ENCODE data around the gene RNF31. TPM values are rescaled to one million over a fixed set of nuclear protein-coding genes. Genes with fewer than 3 reads are reported as not detected.
A peak's percentile ranks its signal among the peaks of the same experiment; 100 is the strongest.

The RNF31 gene
- polyA plus RNA-seq, 4 donors = 33.7 to 83.0 (median 48.9) TPM

DNA sequence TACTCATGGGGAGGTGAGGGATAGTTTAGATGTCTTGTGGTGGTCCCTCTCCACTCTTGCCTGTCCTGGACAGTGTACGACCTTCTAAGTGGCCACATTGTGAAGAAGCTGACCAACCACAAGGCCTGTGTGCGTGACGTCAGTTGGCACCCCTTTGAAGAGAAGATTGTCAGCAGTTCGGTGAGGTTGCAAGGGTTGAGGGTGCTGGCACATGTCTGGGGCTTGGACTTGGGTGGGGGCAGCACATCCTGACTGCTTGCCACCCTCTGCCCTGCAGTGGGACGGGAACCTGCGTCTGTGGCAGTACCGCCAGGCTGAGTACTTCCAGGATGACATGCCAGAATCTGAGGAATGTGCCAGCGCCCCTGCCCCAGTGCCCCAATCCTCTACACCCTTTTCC lies 24.4 kb upstream of the RNF31 start:
- Histone ChIP-seq H3K36me3 (ENCODE audit: control insufficient read depth in 3 of 3, insufficient read depth in 2 of 3, low read depth in 1 of 3, low read length in 3 of 3) (peaks cover 3 to 66% (median 18%) of the 10 kb centered on the region in 3 donors), H3K4me1 (ENCODE audit: control insufficient read depth in 3 of 3, insufficient read depth in 2 of 3, low read depth in 1 of 3, low read length in 2 of 3) (peaks cover 0 to under 1% (median 0%) of the 10 kb centered on the region in 3 donors), H3K4me3 (ENCODE audit: low read depth in 1 of 3, low read length in 3 of 3) (no peak overlapping the region), H3K27ac (ENCODE audit: low read depth in 1 of 3, low read length in 2 of 3) (no peak overlapping the region), H3K9me3 (ENCODE audit: control insufficient read depth in 2 of 2, insufficient read depth in 1 of 2, low read depth in 1 of 2, low read length in 1 of 2) (no peaks in the 10 kb centered on the region), H3K27me3 (ENCODE audit: control insufficient read depth in 3 of 3, insufficient read depth in 3 of 3, low read length in 3 of 3) (no peaks in the 10 kb centered on the region)
- no peak for DNase-seq
- FAIRE-seq = no peak
- whole genome bisulfite sequencing, 3 donors = 95% methylated on average over 8 of the region's 8 CpGs

DNA sequence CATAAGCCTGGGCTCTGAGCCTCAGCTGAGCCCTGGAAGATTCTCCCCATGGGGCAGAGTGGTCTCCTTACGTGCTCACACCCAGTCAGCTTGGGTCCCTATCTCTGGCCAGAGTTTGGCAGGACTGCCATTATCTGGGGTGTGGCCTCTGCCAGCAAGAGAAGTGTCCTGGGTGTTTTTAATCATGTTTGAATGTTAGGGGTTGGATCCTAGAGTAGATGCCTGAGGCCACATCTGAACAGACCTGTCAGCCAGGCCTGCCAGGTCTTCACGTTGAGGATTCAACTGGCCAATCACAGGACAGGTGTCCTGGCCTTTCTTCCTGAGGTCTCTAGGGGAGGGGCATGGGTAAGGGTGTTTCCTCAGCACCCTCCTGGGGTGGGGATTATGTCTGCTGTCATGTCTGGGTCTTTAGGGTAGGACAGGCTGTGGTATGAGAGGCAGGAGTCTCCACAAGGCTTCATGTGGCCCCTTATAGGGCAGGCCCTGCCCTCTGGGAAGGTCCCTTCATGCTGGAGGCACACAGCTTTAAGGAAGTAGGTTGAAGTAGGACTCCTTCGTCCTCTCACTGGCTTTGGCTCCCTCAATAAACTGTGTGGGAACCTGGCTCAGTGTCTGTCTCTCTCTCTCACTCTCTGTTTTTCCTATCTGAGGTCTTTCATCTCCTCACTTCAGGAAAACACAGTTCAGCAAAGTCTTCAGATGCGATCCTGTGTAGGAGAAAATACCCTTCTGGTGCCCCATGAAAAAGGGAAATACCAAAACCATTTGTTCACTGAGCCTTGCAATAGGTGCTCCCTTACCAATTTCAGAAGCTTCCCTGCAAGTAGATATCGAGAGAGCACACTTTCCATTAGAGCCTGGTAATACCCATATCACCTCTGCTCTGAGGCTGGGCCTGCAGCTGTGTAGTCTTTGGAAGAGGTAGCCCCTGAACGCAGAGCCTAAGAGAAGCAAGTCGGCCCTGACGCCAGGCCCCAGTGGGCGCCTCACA lies 23.6 kb upstream of the RNF31 start:
- no peaks in the 10 kb centered on the region for H3K9me3 ChIP-seq (ENCODE audit: control insufficient read depth in 2 of 2, insufficient read depth in 1 of 2, low read depth in 1 of 2, low read length in 1 of 2)
- H3K27me3 ChIP-seq (ENCODE audit: control insufficient read depth in 3 of 3, insufficient read depth in 3 of 3, low read length in 3 of 3) = no peaks in the 10 kb centered on the region
- H3K36me3 ChIP-seq (ENCODE audit: control insufficient read depth in 3 of 3, insufficient read depth in 2 of 3, low read depth in 1 of 3, low read length in 3 of 3) = peaks cover 3 to 57% (median 15%) of the 10 kb centered on the region in 3 donors
- no peak overlapping the region for H3K4me3 ChIP-seq (ENCODE audit: low read depth in 1 of 3, low read length in 3 of 3)
- FAIRE-seq (no peak), DNase-seq (no peak)
- 85 to 87% (median 86%) methylated on average over 9 of the region's 9 CpGs for WGBS, 3 donors
- no peaks in the 10 kb centered on the region for H3K4me1 ChIP-seq (ENCODE audit: control insufficient read depth in 3 of 3, insufficient read depth in 2 of 3, low read depth in 1 of 3, low read length in 2 of 3)
- H3K27ac ChIP-seq (ENCODE audit: low read depth in 1 of 3, low read length in 2 of 3) = no peak overlapping the region

DNA sequence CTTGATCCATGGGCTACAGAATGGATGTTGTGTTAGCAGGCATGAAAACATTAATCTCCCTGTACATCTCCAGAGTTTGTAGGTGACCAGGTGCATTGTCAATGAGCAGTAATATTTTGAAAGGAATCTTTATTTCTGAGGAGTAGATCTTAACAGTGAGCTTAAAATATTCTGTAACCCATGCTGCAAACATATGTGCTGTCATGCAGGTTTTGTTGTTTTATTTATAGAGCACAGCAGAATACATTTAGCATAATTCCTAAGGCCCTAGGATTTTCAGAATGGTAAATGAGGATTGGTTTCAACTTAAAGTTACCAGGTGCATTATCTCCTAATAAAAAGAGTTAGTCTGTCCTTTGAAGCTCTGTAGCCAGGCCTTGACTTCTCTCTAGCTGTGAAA lies 20.4 kb upstream of the RNF31 start:
- H3K4me3 ChIP-seq (ENCODE audit: low read depth in 1 of 3, low read length in 3 of 3) = no peak overlapping the region
- DNase-seq (no peak), FAIRE-seq (no peak)
- H3K27me3 ChIP-seq (ENCODE audit: control insufficient read depth in 3 of 3, insufficient read depth in 3 of 3, low read length in 3 of 3) = no peaks in the 10 kb centered on the region
- H3K27ac ChIP-seq (ENCODE audit: low read depth in 1 of 3, low read length in 2 of 3) = no peak overlapping the region
- peaks cover 0 to 5% (median 0%) of the 10 kb centered on the region in 3 donors for H3K4me1 ChIP-seq (ENCODE audit: control insufficient read depth in 3 of 3, insufficient read depth in 2 of 3, low read depth in 1 of 3, low read length in 2 of 3)
- H3K36me3 ChIP-seq (ENCODE audit: control insufficient read depth in 3 of 3, insufficient read depth in 2 of 3, low read depth in 1 of 3, low read length in 3 of 3) = peaks cover 0 to 36% (median 9%) of the 10 kb centered on the region in 3 donors
- H3K9me3 ChIP-seq (ENCODE audit: control insufficient read depth in 2 of 2, insufficient read depth in 1 of 2, low read depth in 1 of 2, low read length in 1 of 2) = no peaks in the 10 kb centered on the region

DNA sequence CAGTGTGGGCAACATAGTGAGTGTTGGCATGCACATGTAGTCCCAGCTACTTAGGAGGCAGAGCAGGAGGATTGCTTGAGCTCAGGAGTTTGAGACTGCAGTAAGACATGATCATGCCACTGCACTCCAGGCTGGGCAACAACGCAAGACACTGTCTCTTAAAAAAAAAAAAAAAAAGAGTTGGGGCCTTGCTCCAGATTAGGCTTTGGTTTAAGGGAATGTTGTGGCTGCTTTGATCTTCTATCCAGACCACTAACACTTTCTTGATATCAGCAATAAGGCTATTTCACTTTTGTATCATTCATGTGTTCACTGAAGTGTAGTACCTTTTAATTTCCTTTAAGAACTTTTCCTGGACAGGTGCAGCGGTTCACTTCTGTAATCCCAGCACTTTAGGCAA lies 19.6 kb upstream of the RNF31 start:
- peaks cover 0 to 36% (median 7%) of the 10 kb centered on the region in 3 donors for H3K36me3 ChIP-seq (ENCODE audit: control insufficient read depth in 3 of 3, insufficient read depth in 2 of 3, low read depth in 1 of 3, low read length in 3 of 3)
- no peak for FAIRE-seq
- WGBS, 3 donors = 87 to 97% (median 88%) methylated on average over 2 of the region's 2 CpGs
- H3K4me1 ChIP-seq (ENCODE audit: control insufficient read depth in 3 of 3, insufficient read depth in 2 of 3, low read depth in 1 of 3, low read length in 2 of 3) = peaks cover 0 to 5% (median 0%) of the 10 kb centered on the region in 3 donors
- no peaks in the 10 kb centered on the region for H3K9me3 ChIP-seq (ENCODE audit: control insufficient read depth in 2 of 2, insufficient read depth in 1 of 2, low read depth in 1 of 2, low read length in 1 of 2)
- H3K27ac ChIP-seq (ENCODE audit: low read depth in 1 of 3, low read length in 2 of 3) = no peak overlapping the region
- H3K4me3 ChIP-seq (ENCODE audit: low read depth in 1 of 3, low read length in 3 of 3) = no peak overlapping the region
- no peak for DNase-seq
- no peaks in the 10 kb centered on the region for H3K27me3 ChIP-seq (ENCODE audit: control insufficient read depth in 3 of 3, insufficient read depth in 3 of 3, low read length in 3 of 3)

GRCh38 chr14:24129410-24129998 lies 17.8 kb upstream of the RNF31 start:
- FAIRE-seq (no peak), DNase-seq (no peak)
- 94 to 97% (median 96%) methylated on average over 8 of the region's 8 CpGs for WGBS, 3 donors
- peaks cover 0 to 20% (median 0%) of the 10 kb centered on the region in 3 donors for H3K36me3 ChIP-seq (ENCODE audit: control insufficient read depth in 3 of 3, insufficient read depth in 2 of 3, low read depth in 1 of 3, low read length in 3 of 3)
- no peak overlapping the region for H3K4me3 ChIP-seq (ENCODE audit: low read depth in 1 of 3, low read length in 3 of 3)
- H3K4me1 ChIP-seq (ENCODE audit: control insufficient read depth in 3 of 3, insufficient read depth in 2 of 3, low read depth in 1 of 3, low read length in 2 of 3) = peaks cover 0 to 5% (median 0%) of the 10 kb centered on the region in 3 donors
- H3K27me3 ChIP-seq (ENCODE audit: control insufficient read depth in 3 of 3, insufficient read depth in 3 of 3, low read length in 3 of 3) = no peaks in the 10 kb centered on the region
- no peak overlapping the region for H3K27ac ChIP-seq (ENCODE audit: low read depth in 1 of 3, low read length in 2 of 3)
- no peaks in the 10 kb centered on the region for H3K9me3 ChIP-seq (ENCODE audit: control insufficient read depth in 2 of 2, insufficient read depth in 1 of 2, low read depth in 1 of 2, low read length in 1 of 2)

- DNase-seq (no peak), FAIRE-seq (no peak)
- no peaks in the 10 kb centered on the region for H3K27me3 ChIP-seq (ENCODE audit: control insufficient read depth in 3 of 3, insufficient read depth in 3 of 3, low read length in 3 of 3)
- peaks cover 0 to 7% (median 0%) of the 10 kb centered on the region in 3 donors for H3K4me1 ChIP-seq (ENCODE audit: control insufficient read depth in 3 of 3, insufficient read depth in 2 of 3, low read depth in 1 of 3, low read length in 2 of 3)
- H3K4me3 ChIP-seq (ENCODE audit: low read depth in 1 of 3, low read length in 3 of 3) = no peak within 1 kb of the TSS
- peaks cover 0 to 19% (median 0%) of the 10 kb centered on the region in 3 donors for H3K36me3 ChIP-seq (ENCODE audit: control insufficient read depth in 3 of 3, insufficient read depth in 2 of 3, low read depth in 1 of 3, low read length in 3 of 3)
- no peaks in the 10 kb centered on the region for H3K9me3 ChIP-seq (ENCODE audit: control insufficient read depth in 2 of 2, insufficient read depth in 1 of 2, low read depth in 1 of 2, low read length in 1 of 2)
- 91 to 95% (median 94%) methylated on average over 5 of the region's 5 CpGs for WGBS, 3 donors
- H3K27ac ChIP-seq (ENCODE audit: low read depth in 1 of 3, low read length in 2 of 3) = peak within 1 kb of the TSS in 1 of 3 donors; percentile 8
Observed at GRCh38 chr14:24130380-24130716, 16.9 kb upstream of the RNF31 start, which contains the start of gene FITM1. FITM1 (plus strand) TSS chr14:24130659; CDS start chr14:24131564, 905 bp downstream.

GRCh38 chr14:24130717-24131548 lies 16.4 kb upstream of the RNF31 start:
- Histone ChIP-seq H3K36me3 (ENCODE audit: control insufficient read depth in 3 of 3, insufficient read depth in 2 of 3, low read depth in 1 of 3, low read length in 3 of 3) (peaks cover 0 to 19% (median 0%) of the 10 kb centered on the region in 3 donors), H3K4me3 (ENCODE audit: low read depth in 1 of 3, low read length in 3 of 3) (no peak overlapping the region), H3K27me3 (ENCODE audit: control insufficient read depth in 3 of 3, insufficient read depth in 3 of 3, low read length in 3 of 3) (no peaks in the 10 kb centered on the region), H3K4me1 (ENCODE audit: control insufficient read depth in 3 of 3, insufficient read depth in 2 of 3, low read depth in 1 of 3, low read length in 2 of 3) (peaks cover 0 to 11% (median 0%) of the 10 kb centered on the region in 3 donors), H3K9me3 (ENCODE audit: control insufficient read depth in 2 of 2, insufficient read depth in 1 of 2, low read depth in 1 of 2, low read length in 1 of 2) (no peaks in the 10 kb centered on the region), H3K27ac (ENCODE audit: low read depth in 1 of 3, low read length in 2 of 3) (peak overlapping the region in 1 of 3 donors; percentile 8)
- 50 to 60% (median 59%) methylated on average over 7 of the region's 7 CpGs for WGBS, 3 donors
- no peak for DNase-seq
- no peak for FAIRE-seq

- no peak for DNase-seq
- Histone ChIP-seq H3K4me1 (ENCODE audit: control insufficient read depth in 3 of 3, insufficient read depth in 2 of 3, low read depth in 1 of 3, low read length in 2 of 3) (peaks cover 0 to 11% (median 0%) of the 10 kb centered on the region in 3 donors), H3K36me3 (ENCODE audit: control insufficient read depth in 3 of 3, insufficient read depth in 2 of 3, low read depth in 1 of 3, low read length in 3 of 3) (peaks cover 0 to 18% (median 0%) of the 10 kb centered on the region in 3 donors), H3K4me3 (ENCODE audit: low read depth in 1 of 3, low read length in 3 of 3) (no peak overlapping the region), H3K9me3 (ENCODE audit: control insufficient read depth in 2 of 2, insufficient read depth in 1 of 2, low read depth in 1 of 2, low read length in 1 of 2) (no peaks in the 10 kb centered on the region), H3K27ac (ENCODE audit: low read depth in 1 of 3, low read length in 2 of 3) (peak overlapping the region in 1 of 3 donors; percentile 28), H3K27me3 (ENCODE audit: control insufficient read depth in 3 of 3, insufficient read depth in 3 of 3, low read length in 3 of 3) (no peaks in the 10 kb centered on the region)
- 82 to 87% (median 83%) methylated on average over 15 of the region's 15 CpGs for WGBS, 3 donors
- FAIRE-seq = no peak
Observed at GRCh38 chr14:24131549-24131966, 15.7 kb upstream of the RNF31 start.

Measured in small intestine (tissue), 7 donors.